NCI-H510A treated with DMSO at 0.1 percent for 48 hours (cell line): ENCODE results near the gene SYNPR.

Experiments used
- DNase-seq: peaks from one replicate; lab custom pipeline; 2025; lab: John Stamatoyannopoulos, UW

Gene SYNPR

GRCh38 chr3:63473641-63474166 lies 195.6 kb downstream of the SYNPR start:
- DNase-seq: peak; percentile 34

DNA sequence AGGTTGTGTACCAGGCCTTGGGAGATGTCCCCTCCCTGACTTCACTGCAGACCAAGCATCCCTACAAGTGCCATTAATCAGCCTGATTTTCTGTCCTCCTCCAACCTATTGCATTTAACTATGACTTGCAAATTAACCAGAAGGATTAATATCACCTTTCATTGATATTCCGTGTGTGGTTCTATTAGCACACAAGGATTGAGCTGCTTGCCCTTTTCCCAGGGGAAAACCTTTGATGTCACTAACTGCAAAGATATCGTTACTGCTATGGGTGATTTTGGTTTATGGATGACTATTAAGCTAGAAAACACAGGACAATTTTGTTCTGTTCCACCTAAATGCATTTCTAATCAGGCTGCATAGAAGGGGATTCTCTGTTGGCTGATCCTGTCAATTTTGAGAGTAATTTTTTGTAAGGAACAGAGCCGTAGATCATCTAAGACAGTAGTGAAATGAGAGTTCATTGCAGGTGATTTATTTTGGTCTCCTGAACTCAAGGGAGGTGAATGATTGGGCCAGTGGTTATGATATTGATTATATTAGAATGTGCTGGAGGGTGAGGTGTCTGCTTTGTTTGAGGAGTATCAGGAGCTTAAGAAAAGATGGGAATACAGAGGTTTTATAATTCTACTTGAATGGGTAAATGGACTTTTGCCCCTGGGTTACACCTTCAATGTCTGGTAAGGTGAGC lies 196.9 kb downstream of the SYNPR start:
- no peak for DNase-seq

GRCh38 chr3:63477494-63478129 lies 199.5 kb downstream of the SYNPR start:
- DNase-seq: no peak

DNA sequence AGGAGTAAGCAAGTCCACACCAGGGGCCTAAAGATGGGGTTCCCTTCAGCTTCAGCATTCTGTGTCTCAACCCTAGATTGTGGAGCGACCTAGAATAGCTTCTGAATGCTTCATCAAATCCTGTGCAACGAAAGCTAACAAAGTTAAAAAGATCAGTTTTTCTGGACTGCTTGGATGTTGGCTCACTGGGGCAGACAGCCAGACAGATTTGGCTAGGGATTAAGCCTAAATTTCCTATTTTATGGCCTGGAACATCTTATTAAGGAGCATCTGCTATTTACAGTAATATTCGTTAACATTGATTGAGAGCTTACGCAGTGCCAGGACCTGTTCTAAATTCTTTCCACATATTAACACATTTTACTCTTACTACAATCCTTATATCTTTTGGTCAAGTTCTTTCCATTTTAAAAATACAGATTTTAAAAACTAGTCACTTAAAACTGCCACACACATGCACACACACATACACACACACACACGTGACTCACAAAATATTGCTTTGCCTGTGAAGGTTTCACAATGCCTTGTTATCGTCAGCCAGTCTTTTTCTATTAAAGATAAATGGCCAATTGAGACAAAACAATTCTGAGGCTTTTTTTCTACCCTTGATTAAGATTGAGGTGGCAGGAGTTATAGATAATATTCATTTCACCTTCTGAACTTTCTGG lies 201.0 kb downstream of the SYNPR start:
- DNase-seq: no peak

DNA sequence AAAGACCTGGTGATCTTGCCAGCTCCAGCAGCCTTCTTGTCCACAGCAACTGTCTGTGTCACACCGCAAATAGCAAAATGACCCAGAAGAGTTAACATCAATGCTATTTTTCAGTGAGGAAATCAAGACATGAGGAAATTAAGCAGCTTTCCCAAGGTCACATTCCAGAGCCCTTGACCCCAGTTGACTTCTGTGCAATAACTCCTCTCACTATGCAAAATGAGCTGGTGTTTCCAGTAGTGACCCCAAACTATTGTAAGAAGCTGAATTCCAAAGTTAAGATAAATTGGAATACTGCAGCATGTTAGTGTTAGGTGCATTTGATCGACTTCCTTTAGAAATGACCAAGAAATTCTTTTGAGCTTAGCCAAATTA lies 201.5 kb downstream of the SYNPR start:
- no peak for DNase-seq

DNA sequence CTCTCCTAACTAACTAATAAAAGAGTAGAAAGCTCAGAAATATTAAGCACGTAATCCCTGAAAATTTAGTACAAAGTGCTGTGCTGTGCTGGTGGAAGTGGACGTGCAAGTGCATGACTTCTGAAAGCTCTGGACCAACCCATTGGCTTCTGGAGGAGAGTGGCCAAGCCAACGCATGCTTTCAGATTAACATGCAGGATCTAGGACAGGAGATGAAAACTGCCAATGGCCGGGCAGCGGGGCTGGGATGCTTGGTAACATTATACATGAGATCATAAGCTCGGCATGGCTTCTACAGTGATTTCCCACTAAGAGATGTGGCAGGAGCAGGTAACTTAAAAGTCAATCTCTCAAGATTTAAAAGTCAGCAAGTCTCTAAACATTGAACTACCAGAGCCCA lies 203.5 kb downstream of the SYNPR start:
- DNase-seq: no peak

DNA sequence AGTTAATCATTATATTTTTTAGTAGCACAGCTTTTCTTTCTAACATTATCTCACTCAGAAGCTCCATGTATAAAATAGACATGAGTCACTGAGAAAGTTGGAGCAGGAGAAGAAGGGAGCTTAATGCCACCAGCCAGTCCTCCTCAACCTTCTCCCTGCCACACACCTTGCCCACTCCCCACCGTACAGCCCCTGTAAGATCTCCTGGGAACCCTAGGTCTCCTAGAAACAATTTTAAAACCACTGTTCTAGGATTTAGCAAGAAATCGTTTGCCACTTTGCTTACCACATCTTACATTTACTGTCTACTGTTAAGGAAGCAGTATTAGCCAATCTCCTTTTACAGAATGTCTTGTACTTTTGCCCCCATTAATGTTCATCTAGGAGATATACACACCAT lies 204.2 kb downstream of the SYNPR start:
- no peak for DNase-seq

DNA sequence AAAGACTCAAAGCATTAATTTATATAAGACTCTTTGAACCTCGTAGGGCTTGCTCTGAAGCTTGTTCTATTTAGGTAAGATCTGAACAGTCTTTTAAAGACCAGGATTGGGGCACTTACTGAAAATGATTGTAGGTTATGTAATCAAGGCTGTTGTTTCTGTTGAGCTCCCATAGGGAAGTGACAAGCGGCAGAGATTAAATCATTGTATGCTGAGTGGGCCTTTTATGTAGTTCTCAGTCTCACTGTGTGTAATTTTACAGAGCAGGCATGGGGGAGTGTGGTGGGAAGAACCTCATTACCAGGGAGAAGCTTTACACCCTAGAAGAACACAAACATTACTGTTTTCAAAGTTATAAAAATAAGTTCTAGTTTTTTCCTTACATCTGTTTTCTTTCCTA lies 214.4 kb downstream of the SYNPR start:
- no peak for DNase-seq

DNA sequence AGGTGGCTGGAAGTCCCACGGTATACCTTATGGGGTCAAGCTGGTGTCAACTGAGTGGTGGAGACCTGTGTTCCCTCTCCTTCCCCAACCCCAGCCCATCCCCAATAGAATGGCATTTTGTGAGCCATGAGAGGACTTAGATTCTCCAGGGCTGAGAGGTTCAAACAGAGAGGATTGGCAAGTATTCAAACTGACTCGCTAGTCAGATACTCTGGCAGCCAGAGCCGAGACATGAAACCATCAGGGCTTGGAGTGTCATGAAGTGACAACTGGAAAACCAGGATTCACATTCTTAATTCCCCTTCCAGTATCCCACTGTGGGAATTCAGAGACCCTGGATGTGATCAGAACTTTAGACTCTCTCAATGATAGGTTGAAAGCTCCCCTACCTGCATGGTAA lies 215.0 kb downstream of the SYNPR start:
- no peak for DNase-seq

- peak; percentile 14 for DNase-seq
Measured at GRCh38 chr3:63494646-63495045, 216.5 kb downstream of the SYNPR start.

GRCh38 chr3:63497641-63498040 lies 219.5 kb downstream of the SYNPR start:
- no peak for DNase-seq

DNA sequence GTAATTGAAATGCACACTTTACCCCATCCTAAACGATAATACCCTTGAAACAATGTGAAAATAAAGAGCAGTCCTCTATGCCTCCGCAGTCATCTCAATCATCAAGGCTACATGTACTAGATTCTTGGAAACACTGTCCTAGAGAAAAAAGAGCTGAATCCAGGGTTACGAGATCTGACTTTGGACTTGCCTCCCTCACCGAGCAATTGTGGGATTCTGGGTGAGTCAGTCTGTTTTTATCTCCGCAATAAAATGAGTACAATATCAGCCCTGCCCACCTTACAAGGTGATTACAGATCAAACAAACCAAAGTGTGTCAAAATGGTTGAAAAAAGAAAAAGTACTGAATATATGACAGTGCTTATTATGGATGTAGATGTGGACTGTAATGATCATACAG lies 222.1 kb downstream of the SYNPR start:
- DNase-seq: no peak

DNA sequence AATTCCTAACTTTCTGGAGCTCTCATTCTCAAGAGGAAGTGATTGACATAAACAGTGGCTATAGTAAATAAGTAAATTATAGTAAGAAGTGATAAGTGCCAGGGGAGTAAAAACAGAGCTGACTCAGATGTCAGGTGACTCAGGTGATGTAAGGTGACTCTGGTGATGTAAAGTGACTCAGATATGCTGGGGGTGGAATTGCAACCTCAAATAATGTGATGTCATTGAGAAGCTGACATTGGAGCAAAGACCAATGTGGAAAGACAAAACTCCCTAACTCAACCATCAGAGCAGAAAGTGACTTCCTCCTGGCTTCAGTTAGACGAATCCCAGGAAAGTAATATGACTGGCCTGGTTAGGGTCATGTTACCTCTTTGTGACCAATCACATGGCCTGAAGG lies 230.2 kb downstream of the SYNPR start:
- no peak for DNase-seq

DNA sequence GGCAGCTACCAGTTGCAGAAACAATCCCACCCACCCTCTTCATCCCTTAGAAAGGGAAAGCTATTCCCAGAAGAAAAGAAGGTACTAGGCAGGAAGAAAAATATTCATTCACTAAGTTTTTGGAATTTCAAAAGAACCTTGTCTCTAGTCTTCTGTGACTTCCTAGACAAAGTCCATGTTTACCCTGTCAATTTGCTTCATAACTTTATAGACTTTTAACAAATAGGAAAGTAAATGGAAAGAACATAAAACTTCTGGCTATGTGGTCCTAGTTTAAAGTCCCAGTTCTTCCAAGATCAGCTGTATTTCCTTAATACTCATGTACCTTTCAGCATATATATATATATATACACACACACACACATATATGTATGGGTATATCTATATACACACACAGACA lies 230.7 kb downstream of the SYNPR start:
- DNase-seq: no peak

DNA sequence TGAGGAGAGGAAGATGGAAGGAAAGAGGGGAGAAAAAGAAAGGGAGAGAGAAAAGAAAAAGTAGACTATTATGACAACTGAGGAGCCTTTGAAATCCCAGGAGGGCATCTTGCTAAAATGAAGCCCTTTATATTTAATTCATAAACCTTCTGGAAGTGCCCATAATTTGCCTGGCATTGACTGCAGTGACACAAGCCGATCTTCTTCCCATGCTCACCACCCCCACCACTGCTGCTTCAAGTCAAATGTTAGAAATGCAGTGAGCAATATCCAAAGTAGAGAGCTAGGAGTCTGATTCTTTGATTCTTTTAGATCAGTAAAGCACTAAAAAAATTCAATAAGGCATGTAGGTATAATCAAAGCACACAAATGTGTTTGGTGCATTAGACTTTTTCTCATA lies 235.7 kb downstream of the SYNPR start:
- DNase-seq: no peak

DNA sequence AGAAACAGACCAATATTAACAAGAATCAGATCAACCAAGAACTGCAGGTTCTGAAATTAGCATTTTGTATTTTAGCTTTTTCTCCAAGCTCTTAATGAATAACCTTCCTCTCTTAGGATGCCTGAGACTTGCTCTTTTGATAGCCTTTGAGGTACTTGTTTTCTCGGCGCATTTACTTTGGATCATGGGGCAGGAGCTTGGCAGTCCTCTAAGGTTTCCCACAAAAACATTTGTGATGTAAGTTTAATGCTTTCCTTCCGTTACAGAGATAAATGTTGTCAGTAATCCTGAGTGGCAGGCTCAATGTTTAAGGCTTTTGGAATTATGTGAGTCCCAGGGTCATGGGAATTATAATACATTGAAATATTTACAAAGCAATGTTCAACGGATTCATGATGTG lies 236.6 kb downstream of the SYNPR start:
- DNase-seq: no peak

GRCh38 chr3:63519426-63519825 lies 241.3 kb downstream of the SYNPR start:
- DNase-seq: no peak

GRCh38 chr3:63521657-63522056 lies 243.5 kb downstream of the SYNPR start:
- DNase-seq: no peak

GRCh38 chr3:63523100-63523499 lies 245.0 kb downstream of the SYNPR start:
- no peak for DNase-seq

GRCh38 chr3:63528325-63529000 lies 250.4 kb downstream of the SYNPR start:
- DNase-seq: no peak

GRCh38 chr3:63532521-63532920 lies 254.4 kb downstream of the SYNPR start:
- DNase-seq: no peak

DNA sequence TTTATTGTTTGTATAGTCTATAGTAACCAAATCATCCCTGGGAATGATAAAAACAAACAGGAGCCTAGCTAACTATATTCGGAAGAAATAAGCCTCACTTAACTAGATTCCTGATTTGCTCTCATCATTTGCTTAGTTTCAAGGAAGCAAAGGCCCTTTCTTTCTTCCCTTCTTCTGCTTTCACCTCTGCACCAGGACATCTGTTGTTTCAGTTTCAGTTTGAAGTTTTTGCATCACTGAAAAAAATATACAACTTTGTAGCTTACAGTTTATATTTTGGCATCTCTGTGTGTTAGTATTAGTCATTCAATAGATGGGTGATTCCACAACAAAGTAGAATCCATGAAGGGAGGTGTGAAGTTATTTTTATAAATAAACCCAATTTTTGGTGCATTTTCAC lies 260.8 kb downstream of the SYNPR start:
- no peak for DNase-seq

DNA sequence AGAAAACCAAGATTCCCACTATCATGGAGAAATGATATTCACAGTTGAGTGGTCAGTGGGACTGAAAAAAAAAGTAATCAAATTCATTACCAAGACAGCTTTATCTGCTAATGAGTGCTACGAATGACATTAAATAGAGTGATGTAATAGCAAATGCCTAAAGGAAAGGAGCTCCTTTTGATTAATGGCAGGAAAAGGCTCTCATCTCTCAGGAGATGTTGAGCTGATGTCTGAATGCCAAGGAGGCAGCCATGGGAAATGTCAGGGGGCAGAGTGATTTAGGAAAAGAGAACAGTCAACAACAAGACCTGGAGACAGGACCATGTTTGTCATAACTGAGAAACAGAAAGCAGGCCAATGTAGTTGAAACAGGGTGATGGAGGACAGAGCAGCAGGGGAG lies 277.7 kb downstream of the SYNPR start:
- no peak for DNase-seq
